Measurements from ENCODE around the gene ABL1.

Gene ABL1

GRCh38 chr9:130872093-130872492, 37.0 kb downstream of the ABL1 start:
- no peak for DNase-seq (ENCODE audit: low read depth)

DNA sequence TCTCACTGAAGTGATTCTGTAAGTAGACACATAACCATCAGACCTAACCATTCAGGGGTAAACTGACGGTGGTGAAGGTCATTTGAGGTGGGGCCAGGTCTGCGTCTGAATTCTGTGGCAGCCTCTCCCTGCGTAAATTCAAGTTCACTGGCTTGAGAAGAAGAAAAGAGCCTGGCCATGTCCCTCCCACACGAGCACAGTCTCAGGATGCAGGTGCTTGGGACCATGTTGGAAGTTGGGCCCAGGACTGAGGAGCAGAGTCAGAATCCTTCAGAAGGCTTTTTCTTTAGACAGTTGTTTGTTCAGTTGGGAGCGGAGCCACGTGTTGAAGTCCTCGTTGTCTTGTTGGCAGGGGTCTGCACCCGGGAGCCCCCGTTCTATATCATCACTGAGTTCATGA, 37.5 kb downstream of the ABL1 start:
- no peak for DNase-seq (ENCODE audit: low read depth)

DNA sequence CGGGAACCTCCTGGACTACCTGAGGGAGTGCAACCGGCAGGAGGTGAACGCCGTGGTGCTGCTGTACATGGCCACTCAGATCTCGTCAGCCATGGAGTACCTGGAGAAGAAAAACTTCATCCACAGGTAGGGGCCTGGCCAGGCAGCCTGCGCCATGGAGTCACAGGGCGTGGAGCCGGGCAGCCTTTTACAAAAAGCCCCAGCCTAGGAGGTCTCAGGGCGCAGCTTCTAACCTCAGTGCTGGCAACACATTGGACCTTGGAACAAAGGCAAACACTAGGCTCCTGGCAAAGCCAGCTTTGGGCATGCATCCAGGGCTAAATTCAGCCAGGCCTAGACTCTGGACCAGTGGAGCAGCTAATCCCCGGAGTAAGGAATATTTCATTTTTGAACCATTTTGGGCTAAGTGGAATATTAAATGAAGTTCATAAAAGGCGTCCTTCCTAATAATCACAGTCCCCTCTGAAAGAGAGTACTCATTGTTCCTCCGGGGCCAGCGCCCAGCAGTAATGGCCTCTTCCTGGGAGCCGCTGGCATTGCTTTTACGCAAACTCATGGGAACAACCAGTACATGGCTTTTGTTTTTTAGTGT, 38.0 kb downstream of the ABL1 start:
- DNase-seq (ENCODE audit: low read depth) = no peak

DNA sequence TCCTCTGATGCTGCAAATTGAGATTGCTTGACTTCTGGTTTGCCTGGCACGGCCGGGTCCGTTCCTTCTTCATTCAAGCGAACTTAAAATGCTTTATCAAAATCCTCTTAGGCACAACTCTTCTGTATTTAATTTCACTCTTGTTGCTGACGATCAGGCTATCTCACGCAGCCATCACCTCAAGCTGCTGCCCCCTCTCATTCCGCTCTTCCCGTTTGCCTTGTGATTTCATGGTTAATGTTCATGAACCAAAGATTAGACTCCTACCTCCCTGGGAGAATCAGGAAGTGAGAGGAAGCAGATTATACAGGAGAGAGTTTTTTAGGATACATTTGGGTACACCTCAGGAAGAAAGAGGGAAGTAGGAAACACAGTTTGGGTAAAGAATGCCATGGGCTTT, 38.9 kb downstream of the ABL1 start:
- no peak for DNase-seq (ENCODE audit: low read depth)

DNA sequence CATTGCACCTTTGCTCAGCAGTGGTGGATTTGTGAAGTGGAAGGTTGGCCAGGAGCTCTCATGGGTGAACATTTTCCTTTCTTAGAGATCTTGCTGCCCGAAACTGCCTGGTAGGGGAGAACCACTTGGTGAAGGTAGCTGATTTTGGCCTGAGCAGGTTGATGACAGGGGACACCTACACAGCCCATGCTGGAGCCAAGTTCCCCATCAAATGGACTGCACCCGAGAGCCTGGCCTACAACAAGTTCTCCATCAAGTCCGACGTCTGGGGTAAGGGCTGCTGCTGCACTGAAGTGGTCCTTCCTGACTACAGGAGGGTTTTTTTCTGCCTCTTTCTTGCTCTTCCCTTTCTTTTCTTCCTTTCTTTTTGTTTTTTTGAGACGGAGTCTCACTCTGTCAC, 39.7 kb downstream of the ABL1 start:
- DNase-seq (ENCODE audit: low read depth) = no peak

GRCh38 chr9:130877300-130877699, 42.2 kb downstream of the ABL1 start:
- no peak for DNase-seq (ENCODE audit: low read depth)

DNA sequence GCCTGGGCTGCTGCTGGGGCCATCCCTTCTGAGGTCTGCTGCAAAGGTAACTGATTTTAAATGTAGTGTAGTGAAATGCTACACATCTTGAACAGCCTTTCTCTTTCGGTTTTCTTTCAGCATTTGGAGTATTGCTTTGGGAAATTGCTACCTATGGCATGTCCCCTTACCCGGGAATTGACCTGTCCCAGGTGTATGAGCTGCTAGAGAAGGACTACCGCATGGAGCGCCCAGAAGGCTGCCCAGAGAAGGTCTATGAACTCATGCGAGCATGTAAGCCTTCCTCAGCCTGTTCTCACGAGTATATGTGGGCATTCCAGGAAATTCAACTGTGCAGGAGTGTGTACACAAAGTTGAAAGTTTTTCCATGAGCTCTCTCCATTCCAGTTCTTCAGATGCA, 43.2 kb downstream of the ABL1 start:
- DNase-seq (ENCODE audit: low read depth) = no peak

DNA sequence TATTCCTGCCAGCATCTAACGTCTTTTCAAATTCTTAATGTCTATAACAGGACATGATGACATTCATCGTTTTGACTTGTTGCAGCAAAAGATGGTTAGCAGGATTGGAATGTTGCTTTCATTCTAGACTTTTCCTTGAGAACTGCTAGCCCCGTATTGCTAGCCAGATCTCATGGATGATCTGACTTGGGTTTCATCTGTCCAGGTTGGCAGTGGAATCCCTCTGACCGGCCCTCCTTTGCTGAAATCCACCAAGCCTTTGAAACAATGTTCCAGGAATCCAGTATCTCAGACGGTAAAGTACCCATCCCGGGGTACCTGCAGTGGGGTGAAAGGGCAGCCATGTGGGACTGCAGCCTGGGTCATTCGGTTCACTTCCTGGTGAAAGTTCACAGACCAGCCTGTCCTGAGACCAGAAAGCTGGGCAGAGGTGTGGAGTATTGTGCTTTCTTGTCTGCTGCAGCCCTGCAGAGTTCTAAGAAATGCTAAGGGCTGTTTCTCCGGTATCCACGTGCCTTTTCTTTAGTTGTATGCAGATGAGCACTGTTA, 44.9 kb downstream of the ABL1 start:
- no peak for DNase-seq (ENCODE audit: low read depth)

GRCh38 chr9:130880599-130881220, 45.7 kb downstream of the ABL1 start:
- no peak for DNase-seq (ENCODE audit: low read depth)

GRCh38 chr9:130881516-130881915, 46.5 kb downstream of the ABL1 start:
- DNase-seq (ENCODE audit: low read depth) = no peak

DNA sequence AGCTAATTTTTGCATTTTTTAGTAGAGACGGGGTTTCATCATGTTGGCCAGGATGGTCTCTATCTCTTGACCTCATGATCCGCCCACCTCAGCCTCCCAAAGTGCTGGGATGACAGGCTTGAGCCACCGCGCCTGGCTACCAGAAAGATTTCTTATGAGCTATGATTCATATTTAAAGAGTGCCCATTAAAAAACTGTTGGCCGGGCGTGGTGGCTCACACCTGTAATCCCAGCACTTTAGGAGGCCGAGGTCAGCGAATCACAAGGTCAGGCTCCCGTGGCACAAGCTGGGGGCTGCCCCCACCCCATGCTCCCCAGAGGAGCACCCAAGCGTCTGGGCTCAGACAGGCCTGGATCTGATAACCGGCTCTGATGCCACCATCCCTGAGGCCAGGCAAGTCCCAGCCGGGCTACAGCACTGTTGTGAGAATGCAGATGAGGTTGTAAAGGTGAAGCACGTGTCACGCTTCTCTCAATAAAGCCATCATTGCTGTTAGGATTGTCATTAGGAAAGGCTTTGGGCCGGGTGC, 47.7 kb downstream of the ABL1 start:
- no peak for DNase-seq (ENCODE audit: low read depth)

GRCh38 chr9:130883479-130883878, 48.4 kb downstream of the ABL1 start:
- no peak for DNase-seq (ENCODE audit: low read depth)

DNA sequence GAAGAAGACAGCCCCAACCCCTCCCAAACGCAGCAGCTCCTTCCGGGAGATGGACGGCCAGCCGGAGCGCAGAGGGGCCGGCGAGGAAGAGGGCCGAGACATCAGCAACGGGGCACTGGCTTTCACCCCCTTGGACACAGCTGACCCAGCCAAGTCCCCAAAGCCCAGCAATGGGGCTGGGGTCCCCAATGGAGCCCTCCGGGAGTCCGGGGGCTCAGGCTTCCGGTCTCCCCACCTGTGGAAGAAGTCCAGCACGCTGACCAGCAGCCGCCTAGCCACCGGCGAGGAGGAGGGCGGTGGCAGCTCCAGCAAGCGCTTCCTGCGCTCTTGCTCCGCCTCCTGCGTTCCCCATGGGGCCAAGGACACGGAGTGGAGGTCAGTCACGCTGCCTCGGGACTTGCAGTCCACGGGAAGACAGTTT, 49.1 kb downstream of the ABL1 start:
- DNase-seq (ENCODE audit: low read depth) = no peak

DNA sequence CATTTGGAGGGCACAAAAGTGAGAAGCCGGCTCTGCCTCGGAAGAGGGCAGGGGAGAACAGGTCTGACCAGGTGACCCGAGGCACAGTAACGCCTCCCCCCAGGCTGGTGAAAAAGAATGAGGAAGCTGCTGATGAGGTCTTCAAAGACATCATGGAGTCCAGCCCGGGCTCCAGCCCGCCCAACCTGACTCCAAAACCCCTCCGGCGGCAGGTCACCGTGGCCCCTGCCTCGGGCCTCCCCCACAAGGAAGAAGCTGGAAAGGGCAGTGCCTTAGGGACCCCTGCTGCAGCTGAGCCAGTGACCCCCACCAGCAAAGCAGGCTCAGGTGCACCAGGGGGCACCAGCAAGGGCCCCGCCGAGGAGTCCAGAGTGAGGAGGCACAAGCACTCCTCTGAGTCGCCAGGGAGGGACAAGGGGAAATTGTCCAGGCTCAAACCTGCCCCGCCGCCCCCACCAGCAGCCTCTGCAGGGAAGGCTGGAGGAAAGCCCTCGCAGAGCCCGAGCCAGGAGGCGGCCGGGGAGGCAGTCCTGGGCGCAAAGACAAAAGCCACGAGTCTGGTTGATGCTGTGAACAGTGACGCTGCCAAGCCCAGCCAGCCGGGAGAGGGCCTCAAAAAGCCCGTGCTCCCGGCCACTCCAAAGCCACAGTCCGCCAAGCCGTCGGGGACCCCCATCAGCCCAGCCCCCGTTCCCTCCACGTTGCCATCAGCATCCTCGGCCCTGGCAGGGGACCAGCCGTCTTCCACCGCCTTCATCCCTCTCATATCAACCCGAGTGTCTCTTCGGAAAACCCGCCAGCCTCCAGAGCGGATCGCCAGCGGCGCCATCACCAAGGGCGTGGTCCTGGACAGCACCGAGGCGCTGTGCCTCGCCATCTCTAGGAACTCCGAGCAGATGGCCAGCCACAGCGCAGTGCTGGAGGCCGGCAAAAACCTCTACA, 49.8 kb downstream of the ABL1 start:
- DNase-seq (ENCODE audit: low read depth) = no peak

- no peak for DNase-seq (ENCODE audit: low read depth)
Observed at GRCh38 chr9:130885484-130886375, 50.7 kb downstream of the ABL1 start.

DNA sequence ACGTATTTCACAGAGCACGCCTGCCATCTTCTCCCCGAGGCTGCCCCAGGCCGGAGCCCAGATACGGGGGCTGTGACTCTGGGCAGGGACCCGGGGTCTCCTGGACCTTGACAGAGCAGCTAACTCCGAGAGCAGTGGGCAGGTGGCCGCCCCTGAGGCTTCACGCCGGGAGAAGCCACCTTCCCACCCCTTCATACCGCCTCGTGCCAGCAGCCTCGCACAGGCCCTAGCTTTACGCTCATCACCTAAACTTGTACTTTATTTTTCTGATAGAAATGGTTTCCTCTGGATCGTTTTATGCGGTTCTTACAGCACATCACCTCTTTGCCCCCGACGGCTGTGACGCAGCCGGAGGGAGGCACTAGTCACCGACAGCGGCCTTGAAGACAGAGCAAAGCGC, 51.9 kb downstream of the ABL1 start:
- DNase-seq (ENCODE audit: low read depth) = no peak

DNA sequence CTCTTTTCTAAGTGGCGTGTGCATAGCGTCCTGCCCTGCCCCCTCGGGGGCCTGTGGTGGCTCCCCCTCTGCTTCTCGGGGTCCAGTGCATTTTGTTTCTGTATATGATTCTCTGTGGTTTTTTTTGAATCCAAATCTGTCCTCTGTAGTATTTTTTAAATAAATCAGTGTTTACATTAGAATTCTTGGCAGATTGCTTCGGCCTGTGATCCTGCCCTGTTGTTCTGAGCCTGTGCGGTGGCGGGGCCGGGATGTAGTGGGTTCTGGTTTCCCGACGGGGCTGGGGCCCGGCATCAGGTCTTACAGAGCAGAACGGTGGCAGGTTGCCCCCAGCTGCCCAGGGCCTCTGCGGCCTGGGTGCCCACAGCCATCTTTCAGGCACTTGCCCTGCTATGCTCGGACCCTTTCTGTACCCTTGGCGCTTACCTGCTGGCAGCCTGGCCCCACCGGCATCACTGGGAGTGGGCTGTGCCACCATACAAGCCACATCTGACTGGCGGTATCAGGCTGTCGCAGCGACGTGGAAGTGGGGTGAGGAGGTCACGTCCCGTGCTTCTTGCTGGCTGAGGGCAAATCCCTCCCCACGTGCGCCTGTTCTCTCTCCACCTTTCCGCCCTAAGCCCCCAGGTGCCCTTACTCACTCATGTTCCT, 52.6 kb downstream of the ABL1 start:
- no peak for DNase-seq (ENCODE audit: low read depth)

DNA sequence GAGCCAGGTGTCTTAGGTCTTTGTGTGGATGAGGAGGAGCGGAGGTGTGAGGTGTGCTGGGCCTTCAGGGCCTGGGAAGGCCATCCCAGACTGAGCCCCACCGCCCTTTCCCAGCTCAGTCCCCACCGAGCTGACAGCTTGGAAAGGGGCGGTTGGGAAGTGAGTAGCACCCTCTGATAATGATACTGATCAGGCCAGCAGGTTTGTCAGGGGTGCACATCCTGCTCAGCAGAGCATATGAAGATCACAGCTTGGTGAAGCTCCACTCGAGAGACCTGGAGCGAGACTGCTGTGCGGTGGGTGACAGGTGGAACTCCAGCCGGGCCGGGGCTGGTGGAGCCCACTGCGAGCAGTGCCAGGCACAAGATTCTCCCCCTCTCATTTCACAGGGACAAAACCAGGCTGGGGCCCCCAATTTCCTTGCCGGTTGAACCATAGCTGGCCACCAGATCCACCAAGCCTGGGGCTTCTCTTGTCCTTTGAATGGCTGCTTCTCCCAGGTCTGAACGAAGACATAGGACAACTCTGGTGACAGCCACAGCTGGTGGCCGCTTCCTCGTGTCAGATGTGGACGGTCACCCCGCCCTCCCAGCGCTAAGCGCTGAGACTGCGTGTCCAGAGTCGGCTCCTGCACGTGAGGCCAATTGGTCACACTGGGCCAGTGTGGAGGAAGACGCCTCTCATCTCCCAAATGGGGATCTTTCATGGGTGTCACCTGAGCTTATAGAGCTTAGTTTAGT, 53.3 kb downstream of the ABL1 start:
- no peak for DNase-seq (ENCODE audit: low read depth)

DNA sequence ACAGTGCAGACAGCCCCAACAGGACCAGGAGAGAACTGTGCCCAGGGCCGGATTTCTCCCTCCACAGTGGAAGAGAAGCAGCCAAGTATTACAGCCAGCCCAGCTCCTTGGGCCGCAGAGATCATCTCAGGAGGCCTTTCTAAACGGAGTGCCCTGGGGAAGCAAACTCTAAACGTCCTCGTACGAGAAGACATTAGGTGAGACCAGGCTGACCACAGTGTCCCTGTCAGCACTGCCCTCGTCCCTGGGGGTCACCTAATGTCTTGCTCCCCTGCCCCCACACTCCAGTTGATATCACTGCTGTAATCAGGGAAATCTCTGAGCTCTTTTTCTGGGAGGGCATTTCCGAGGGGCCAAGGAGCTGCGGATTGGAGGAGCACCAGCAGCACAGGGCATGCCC, 55.1 kb downstream of the ABL1 start:
- DNase-seq (ENCODE audit: low read depth) = no peak
